Activated CD8-positive, alpha-beta memory T cell treated with anti-CD3 and anti-CD28 coated beads, Interleukin-2, amount 50 U/mL, for 24 hours (primary cell): ENCODE measurements around the gene MAP3K14.

Experiments used
- DNase-seq: peaks from one replicate; pipeline ENCODE4 v3.0.0-alpha.2; 2020; ENCODE audit errors: extremely low read depth

MAP3K14 gene

DNA sequence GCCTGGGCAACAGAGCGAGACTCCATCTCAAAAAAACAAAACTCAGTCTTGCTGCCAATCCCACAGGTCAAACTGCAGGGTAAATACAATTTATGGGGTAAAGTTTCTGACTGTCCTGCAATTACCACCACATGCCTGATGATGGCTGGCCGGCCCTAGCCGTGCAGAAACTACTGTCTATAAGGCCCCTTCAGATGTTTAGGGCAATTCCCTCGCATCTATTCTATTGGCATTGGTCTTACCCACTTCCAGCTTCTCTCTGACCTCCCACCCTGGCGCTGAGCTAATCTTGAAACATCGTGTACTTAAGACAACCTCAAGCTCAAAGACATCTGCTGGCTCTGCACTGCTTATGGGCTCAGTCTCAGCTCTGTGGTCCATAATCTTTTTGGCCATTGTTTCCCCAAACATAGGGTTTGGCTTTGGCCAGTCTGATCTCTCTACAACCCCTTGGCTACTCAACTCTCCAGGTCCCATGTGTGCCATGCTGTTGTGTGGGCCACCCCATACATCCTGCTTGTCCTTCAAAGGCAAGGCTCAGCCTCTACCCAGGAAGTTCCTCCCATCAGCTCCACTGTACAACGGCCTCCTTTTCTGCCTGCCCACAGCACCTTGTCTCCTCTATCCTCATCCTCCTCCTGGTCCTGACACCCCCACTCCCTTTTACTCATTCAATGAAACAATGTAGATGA is 16.6 kb downstream of the MAP3K14 start:
- DNase-seq: no peak

DNA sequence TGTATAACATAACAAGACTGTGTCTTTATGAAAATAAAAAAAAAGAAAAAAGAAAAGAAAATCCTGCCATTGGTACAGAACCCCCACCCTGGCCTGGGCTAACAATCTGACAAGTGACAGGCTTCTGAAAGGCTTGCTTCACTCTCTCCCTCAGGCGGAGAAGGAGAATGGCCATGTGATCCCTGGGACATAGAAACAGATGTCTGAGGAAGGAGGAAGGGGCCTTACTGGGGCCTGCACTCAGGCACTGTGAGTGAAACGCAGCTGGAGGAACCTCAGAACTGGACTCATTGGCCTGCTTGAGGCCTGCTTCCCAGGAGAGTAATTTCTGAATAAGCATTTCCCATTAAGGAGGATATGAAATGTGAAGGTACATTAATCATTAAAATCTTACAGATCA is 17.5 kb downstream of the MAP3K14 start:
- DNase-seq: no peak

DNA sequence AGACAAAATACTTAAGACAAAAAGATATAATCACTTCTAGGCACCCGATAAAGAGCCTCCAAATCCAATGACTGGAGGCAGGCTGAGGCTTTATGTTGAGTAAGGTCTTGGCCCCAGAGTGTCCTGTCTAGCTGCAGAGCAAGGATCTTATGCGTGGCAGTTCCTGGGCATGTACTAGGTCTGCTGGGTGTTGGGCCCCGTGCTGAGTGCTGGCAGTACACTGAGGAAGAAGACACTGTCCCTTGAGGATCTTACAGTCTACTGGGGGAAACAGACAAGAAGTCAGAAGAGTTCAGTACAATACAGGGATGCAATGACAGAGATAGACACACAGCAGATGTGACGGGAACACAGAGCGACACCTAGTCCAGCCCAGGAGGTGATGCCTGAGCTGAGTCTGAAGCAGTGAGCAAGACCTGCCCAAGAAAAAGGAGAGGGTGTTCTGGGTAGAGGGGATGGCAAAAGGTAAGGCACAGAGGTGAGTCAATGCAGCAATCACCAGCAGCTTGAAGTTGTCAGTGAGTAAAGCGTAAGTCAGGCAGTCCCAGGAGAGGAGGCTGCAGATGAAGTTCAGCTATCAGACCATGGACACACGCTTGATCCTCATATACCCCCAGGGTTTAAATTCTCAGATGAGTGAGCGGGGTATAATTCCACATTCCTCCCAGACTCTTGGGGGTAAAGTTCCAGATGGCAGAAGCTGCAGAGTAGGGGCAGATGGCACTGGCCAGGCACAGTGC is 18.1 kb downstream of the MAP3K14 start:
- no peak for DNase-seq

DNA sequence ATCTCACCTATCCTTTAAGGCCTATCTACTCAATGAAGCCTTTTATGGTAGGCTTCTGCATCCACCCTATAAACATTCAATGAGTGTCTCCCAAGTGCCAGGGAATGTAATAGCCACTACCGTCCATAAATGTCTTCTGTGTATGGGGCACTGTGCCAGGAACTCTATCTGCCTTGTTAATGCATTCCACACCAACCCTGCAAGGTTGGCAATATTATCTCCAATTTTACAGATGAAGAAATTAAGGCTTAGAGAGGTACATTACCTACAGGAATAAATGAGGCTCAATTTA is 20.0 kb downstream of the MAP3K14 start:
- no peak for DNase-seq

GRCh38 chr17:45296003-45296832 is 20.6 kb downstream of the MAP3K14 start:
- no peak for DNase-seq

DNA sequence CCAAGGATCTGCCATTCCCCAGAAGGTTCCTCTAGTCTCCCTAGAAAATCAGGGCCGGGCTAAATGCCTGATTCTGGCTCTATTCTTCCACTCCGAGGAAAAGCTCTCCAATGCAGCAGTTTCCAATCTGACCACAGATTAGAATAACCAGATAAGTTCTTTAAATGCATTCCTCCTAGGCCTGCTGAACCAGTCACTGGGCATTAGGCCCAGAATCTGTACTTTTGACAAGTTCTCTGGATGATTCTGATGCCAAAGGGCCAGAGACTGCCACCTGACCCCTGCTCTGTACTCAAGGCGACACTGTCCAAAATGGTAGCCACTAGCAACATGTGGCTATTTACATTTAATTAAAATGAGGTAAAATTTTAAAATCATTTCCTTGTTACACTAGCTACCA is 22.3 kb downstream of the MAP3K14 start:
- no peak for DNase-seq

DNA sequence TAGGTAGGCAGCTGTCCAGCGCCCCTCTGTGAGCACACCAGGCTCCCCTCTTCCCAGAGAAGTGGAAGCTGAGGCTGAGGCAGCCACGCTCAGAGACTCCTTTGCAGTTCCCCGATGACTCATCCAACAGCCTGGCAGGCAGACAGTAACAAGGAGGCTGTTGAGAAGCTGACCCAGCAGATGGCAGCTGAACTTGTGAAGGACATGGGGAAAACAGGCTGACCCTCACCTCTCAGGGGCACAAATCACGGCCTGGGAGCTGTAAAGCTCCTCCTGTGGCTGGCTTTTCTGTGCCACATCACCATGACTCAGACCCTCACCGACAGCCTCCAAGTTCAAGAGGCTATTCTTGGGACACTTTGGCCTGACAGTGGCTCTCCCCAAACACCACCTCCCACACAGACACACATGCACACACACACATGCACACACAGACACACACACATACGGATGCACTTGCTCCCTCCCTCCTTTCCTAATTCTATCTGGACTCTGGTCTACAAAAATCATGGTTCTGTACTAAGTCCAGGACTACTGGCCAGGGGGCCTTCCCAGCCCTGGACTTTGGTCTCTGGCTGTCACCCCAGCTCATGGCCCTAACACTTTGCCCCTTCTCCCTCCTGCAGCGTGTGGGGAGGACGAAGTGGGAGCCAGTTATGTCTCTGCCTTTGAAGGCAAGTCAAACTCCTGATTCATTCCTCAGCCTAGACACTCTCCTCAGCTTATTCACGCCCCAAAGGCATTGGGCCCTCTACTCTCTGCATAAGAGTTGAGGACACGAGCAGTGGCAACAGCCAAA is 23.2 kb downstream of the MAP3K14 start:
- no peak for DNase-seq

DNA sequence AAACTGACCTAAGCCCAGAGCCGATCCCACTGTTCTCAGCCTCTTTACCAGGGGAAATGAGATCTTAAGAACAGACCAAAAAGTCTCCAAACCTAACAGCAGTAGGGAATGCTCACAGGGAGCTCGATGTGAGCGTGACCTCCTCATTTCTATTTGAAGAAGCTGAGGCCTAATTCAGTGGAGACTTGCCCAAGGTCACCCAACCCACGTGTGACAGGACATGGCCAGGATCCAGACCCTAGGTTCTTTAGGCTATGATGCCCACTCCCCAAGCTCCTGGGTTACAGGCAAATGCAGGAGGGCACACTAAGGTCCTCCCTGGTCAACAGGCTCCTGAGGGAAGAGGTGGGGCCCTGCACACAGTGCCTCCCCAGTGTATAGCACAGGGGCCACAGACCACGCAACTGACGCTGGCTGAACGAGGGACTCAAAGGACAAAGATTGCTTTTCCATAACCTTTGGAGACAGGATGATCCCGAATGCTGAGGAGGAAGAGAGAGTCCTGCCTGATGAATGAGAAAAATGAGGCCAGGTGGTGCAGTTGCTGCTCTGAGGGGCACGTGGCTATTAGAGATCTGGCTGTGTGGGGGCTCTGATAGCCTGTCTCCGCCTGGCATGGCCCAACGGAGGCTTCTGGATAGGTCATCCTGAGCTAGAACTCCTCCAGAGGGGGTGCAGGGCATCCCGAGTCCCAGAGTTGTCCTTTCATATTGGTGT is 24.0 kb downstream of the MAP3K14 start:
- no peak for DNase-seq

- DNase-seq: no peak
Observed at GRCh38 chr17:45291171-45291805, 25.5 kb downstream of the MAP3K14 start.

GRCh38 chr17:45290269-45290765 is 26.5 kb downstream of the MAP3K14 start:
- no peak for DNase-seq

GRCh38 chr17:45289301-45290268 is 27.2 kb downstream of the MAP3K14 start:
- DNase-seq: no peak

- DNase-seq: no peak
Observed at GRCh38 chr17:45288825-45289224, 28.0 kb downstream of the MAP3K14 start.

DNA sequence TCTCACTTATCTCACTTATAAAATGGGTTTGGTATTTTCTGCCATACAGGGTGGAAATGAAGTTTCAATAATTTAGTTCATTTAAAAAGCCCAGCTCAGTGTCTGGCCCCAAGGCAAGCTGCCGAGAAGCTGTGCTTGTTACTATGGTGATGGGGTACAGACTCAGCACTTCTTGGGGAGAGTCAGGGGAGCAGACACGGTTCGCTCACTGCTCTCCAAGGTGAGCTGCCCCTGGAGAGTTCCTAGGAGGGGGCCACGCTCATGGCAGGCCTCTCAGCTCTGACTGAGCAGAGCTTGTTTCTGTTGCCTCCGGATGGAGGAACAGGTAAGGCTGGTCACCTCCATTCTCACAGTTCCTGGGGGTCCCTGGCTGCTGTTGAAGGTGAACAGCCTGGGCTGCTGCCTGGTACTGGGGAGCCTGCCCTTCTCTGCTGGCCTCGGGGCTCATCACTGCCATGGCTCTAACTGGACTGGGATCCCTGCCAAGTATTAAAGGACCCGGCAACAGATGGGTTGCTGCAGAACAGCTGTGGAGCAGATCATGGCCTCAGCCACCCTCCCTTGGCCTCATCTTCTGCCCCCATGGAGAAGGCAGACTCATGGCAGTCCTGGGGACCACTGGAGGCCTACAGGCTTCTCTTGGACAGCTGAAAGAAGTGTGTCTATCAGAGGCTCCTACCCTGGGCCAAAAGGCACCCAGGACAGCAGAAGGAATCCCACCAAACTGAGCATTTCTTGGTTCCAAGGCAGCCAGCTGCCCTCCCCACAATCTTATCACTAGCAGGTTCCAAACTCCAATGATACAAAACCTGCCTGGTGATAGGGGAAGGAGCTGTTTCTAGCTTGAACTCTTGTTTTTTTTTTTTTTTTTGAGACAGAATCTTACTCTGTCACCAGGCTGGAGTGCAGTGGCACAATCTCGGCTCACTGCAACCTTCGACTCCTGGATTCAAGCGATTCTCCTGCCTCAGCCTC is 29.0 kb downstream of the MAP3K14 start:
- DNase-seq: no peak

DNA sequence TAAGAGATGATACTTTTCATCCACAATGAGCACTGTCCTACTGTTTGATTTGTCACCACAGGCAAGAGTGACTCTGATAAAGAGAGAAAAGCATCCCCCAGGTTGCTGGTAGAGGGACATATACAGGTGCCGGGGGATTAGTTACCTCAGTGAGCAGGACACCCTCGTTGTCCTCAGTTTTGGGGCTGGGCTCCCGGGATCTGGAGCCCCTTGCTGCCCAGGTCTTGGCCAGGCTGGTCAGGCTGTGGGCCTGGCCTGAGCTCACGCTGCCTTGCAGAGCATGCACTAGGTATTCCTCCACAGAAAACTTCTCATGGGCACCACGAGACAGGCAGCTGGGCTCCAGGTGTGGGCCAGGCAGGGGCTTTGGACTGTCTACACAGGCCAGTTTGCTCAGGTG is 30.5 kb downstream of the MAP3K14 start:
- DNase-seq: no peak

- no peak for DNase-seq
Observed at GRCh38 chr17:45284176-45285140, 32.4 kb downstream of the MAP3K14 start.

DNA sequence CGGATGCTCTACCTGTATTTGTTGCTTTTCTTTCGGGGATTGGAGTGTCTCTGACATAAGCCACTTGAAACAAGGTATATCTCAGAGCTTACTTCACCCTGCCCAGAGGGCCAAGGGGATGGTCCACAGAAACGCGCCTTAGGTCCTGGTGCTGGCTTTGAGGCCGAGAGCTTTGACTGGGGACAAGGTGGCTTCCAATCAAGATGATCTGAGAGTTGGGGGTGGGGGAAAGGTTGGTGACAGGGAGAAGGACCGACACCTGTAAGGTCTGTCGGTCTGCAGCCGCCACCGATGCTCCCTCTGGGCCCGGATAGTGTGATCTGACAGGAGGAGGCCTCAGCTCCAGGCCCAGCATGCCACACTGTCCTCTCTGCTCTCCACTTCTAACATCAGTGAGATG is 33.1 kb downstream of the MAP3K14 start:
- no peak for DNase-seq
